GM19395 (cell line): ENCODE measurements around the gene CERKL.
A peak's percentile ranks its signal among the peaks of the same experiment; 100 is the strongest.

Experiments
- ATAC-seq: cut with Tn5 transposase; IDR thresholded peaks from one replicate; pipeline ENCODE4 v1.9.1; 2021; ENCODE audit warnings: mild to moderate bottlenecking, moderate library complexity; ENCODE audit not compliant: unreplicated experiment

CERKL gene

DNA sequence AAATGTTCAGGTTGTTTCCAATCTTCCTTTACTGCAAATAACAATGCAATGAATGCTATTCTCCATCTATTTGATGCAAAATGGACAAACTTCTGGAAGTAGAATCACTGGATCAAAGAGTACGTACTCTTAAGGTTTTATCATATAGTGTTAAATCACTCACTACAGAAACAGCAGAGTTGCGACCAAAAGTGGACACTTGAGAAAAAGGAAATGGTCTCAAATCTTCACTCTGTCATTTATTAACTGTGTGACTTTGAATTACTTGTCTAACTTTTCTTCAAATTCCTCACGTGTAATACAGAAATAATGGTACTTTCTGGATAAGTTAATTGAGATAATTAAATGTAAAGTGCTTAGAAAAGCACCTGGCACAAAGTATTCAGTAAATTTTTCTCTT lies 78.1 kb downstream of the CERKL start:
- ATAC-seq, result peak; percentile 62

- no peak for ATAC-seq
Measured at GRCh38 chr2:181576431-181576830, 80.5 kb downstream of the CERKL start.

GRCh38 chr2:181575650-181576025 lies 81.3 kb downstream of the CERKL start:
- no peak for ATAC-seq

DNA sequence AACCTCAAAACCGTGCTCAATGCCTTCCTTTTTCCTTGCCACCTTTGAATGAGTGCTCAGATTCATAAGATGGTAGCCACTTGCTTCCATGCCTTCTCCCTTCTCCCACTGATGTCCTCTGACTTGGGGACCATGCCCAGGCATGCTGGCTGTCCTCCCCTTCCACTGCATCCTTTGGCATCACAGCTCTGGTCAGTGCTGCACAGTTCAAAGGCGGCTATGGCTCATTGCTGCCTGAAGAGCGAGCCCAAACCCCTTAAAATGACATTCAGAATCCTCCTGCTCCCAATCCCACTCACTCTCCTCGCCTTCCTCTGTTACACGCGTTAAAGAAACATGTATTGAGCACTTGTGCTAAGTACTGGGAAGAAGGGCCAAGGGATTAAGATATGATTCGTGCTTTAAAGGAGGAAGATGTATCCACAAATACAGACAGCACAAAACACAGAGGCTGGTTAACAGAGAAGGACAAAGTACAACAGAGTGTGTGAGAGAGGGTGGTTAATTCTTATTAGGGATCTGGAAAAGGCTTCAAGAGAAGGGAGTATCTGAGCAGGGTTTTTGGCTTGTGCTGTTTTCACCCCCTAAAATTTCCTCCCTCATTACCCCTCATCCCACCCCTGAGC lies 81.8 kb downstream of the CERKL start:
- ATAC-seq, result no peak

- ATAC-seq, result no peak
Measured at GRCh38 chr2:181574321-181574720, 82.6 kb downstream of the CERKL start.

- ATAC-seq, result no peak
Measured at GRCh38 chr2:181573140-181573736, 83.7 kb downstream of the CERKL start.

DNA sequence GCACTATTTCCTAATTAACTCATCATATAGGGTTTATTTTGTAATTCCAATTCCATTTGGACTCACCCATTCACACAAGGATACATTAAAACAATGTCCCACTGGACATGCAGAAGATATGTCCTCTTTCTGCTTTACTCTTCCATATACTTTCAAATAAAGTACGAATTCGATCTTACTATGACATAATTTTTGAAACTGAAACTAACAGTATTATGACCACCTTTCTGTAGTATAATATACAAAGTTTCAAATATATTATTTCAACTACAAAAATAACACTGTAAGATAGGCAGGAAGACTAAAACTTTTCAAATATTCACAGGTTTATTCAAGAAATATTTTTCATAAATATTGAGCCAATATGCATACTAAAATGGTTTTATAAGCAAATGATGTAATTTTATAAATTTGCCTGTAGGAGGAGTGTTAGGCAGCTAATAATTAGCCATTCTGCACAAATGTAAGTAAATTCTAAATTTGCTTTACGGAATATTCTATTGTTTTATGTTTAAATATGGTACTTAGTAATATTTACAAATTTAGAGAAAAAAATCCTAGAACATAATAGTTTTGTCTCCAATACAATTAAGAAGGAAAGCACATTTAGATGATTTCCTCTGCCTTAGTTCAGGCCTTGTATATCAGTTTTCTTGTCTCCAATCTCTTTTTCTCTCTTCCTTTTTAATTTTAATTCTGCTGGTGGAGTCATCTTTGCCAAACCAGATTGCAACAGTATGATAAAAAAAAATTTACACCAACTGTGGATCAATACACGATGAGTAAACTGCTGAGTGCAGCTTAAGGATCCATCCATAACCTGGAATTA lies 85.9 kb downstream of the CERKL start:
- ATAC-seq, result no peak

DNA sequence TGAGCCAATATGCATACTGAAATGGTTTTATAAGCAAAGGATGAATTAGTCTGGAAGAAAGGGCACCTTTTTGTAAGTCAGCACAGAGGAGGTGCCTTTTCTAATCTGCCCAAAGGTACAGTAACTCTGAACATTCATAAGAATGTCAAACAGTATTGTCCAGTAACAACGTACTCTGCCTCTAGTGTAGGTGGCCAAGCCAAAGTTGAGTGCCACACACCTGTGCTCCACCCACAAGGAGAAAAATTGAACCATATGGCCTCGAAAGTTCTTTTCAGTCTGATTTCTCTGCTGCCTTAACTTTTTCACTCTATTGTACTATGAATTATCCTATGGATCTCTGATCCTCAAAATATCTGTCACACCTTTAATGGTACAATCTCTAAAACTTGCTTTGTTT lies 86.8 kb downstream of the CERKL start:
- no peak for ATAC-seq

DNA sequence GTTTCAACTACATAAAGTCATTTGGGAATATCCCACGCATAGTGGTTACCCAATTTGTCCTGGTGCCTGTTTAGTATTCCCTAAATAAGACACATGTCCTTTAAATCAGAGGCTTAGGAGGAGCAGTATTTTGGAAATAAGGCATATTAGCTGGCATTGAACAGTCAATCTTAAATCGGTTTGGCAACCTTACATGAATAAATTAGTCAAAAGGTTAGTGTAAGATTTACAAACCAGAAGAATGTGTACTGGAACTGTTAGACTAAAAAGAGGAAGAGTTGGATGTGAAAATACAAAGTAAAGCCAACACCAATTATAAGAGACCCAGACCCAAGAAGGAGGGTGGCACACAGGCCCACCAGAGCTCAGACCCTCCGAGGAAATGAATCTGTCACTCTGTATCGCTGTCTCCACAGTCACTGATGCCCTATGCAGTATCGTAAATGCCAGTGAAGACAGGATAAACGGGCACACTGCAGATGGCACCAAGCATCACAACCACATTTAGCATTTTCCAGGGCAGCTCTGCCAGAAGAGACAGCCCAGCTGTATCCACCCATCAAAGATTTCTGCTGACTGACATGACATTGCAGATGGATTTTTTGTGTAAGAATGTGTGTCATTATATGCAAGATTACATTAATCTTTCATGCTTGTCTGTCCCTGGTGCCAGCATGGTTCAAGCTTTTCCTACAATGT lies 90.4 kb downstream of the CERKL start:
- no peak for ATAC-seq

DNA sequence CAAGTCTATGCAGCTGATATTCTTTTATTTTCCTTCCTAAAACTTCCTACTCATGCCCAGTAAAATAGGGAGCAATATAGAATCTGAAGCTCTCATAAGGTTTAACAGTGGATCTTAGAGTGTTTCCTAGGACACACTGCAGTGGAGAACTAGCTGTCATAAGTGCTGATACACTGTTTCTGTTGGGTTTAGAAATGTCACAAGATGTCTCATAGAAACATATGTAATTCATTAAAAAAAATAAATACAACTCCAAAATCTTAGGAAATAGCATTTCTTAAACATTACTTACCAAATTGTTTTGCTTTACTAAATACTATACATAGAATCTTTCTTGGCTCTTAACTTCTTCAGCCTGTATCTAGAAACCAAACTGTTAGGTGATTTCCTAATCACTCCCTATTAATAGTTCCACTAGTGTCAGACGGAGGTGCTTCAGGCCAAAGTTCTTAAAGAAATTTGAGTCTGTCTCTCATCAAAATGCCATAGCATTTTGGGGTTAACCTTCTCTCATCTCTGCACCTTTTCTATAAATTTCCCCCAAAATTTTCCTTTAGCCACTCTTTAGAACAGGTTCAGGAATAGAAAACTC lies 93.7 kb downstream of the CERKL start:
- ATAC-seq, result no peak

DNA sequence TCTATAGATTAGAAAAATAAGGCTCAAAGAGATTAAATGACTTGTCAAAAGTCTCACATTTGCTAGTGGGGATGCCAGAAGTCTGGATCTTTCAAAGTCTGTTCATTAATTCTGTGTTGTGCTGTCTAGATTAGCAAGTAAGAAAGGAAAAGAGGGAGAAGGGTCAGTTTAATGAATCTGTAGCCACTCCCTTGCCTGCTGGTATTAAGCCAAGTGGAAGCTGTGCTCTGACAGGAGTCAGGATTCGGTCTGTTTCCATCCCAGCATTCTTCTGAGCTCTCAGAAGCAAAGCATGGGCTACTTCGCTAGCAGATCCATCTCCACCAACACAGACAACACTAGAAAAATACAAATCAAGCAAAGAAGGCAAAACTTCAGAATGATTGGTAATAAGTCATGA lies 98.5 kb downstream of the CERKL start:
- no peak for ATAC-seq

GRCh38 chr2:181554061-181554830 lies 102.7 kb downstream of the CERKL start:
- no peak for ATAC-seq

DNA sequence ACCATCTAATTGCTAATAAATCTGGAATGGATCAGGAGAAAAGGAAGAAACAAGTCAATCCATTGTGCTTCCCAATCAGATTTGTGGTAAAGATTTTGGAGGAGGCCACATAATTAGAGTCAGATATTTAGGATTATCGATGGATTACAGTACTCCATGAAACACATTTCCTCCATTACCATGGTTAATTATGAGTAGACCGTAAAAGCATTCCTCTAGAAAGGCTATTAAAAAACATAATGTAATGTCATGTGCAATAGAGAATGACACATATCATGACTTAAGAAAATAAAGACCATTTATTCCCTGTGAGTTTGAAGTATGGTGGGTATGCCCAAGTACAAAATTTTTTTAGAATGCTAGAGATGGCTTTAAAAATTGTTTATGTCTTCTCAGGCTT lies 103.7 kb downstream of the CERKL start:
- no peak for ATAC-seq

GRCh38 chr2:181552808-181553207 lies 104.1 kb downstream of the CERKL start:
- no peak for ATAC-seq

DNA sequence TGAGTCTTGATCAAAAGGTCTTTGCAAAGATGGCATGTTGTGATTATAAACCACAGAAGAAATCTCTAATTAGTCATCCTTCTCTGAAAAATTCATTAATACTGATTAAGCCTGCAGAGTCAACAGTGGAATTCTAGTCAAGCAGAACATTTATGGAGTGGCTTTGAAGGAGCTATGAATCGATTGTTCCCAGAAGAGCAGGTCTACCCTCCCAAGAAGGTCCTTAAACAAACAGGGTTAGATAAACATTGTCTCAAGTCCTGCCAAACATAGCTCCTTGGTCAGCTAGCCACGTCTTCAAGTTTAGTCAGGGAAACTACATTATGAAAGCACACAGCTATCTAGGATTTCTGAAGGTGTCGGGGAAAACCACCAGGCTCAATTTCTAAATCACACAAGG lies 110.8 kb downstream of the CERKL start:
- no peak for ATAC-seq

DNA sequence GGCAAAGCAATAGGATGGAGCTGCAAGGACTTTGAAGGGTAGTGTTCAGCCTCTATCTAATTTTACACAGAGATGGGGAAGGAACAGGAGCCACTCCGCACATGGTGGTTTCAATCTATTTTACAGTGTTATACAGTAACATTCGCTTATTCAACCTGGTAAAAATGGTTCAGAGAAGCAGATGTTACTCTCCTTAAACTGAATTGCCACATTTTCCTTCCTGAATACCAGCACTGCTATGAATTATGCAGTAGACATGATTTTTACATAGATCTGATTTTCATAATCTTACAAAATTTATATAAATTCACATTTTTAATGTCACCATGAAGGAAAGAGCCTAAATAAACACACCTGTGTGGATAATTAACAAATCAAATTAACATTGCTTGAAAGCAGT lies 114.7 kb downstream of the CERKL start:
- ATAC-seq, result no peak

DNA sequence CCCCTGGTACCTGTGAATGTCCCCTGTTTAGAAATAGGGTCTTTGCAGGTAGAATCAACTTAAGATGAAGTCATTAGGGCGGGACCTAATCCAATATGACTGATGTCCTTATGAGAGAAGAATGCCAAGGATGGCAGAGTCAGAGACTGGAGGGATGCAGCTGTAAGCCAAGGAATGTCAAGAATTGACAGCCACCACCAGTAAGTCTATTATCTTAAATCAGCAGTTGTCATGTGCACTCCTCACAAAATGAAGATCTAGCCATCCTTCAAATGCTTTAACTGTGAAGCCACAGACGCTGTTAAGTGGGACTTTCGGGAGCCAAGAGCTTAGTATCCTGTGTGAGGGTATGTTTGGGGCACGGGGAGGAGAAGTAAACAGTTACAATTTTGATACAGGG lies 116.5 kb downstream of the CERKL start:
- ATAC-seq, result no peak

DNA sequence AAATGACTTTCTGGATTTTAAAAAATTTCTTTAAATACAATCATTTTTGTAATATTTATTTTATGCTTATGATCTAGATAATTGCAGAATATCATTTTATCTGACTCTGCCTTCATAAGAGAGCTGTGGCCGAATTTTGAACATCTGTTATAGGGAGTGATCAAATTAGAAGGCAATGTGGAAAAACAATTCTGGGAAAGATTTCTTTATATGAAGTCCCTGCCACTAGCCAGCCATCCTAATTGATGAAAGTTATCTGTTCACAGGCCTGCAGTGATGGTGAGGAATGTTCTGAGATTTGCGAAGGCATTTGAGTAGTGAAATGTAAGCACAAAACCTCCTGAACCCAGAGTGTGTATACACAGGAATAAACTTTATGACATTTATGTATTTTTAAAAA lies 120.2 kb downstream of the CERKL start:
- no peak for ATAC-seq

DNA sequence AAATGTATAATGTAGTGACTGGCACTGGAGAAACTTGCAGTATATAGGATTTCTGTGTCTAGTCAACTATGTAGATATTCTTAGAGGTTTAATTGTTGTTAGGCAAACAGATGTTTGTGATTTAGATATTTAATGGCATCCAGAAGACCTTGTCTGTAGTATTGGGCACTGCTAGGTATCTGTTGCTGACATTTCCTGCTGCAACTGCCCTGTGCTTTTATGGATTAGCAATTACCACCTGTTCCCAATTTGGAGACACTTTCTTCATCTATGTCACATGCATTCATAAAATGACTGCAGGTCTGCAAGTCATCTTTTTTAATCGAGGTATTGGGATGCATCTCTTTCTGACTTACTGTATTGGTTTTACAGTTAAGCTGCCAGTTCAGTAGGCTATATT lies 128.5 kb downstream of the CERKL start:
- ATAC-seq, result no peak

DNA sequence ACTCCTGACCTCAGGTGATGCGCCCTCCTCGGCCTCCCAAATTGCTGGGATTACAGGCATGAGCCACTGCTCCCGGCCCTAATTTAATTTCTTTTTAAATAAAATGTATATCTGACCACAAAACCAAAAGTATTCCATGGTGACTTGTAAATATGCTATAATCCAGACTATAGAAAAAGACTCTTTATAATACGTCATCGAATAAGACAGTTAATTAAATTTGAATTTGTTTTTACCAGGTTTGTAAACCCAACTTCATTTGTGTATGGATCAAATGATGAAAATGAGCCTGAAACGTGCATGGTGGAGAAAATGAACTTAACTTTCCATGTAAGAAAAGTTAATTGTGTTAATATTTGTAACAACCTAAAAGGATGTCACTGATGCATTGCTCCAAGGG lies 129.8 kb downstream of the CERKL start:
- no peak for ATAC-seq

GRCh38 chr2:181526014-181526413 lies 130.9 kb downstream of the CERKL start:
- no peak for ATAC-seq
